Endothelial cell (in vitro differentiated cells): Measurements from ENCODE around the gene RND1. TPM values are rescaled to one million over a fixed set of nuclear protein-coding genes. Genes with fewer than 3 reads are reported as not detected.

Experiments used
- DNase-seq: peaks from one replicate; pipeline ENCODE4 v3.0.0; 2021; ENCODE audit warnings: low spot score
- H3K27ac Mint-ChIP-seq: one replicate; pipeline ENCODE4 v1.8.0; 2021; ENCODE audit warnings: mixed read lengths, inconsistent platforms; ENCODE audit not compliant: unreplicated experiment
- H3K27me3 Mint-ChIP-seq: one replicate; pipeline ENCODE4 v1.8.0; 2021; ENCODE audit warnings: mild to moderate bottlenecking, moderate library complexity, mixed read lengths, inconsistent platforms; ENCODE audit not compliant: unreplicated experiment
- H3K36me3 Mint-ChIP-seq: one replicate; pipeline ENCODE4 v1.8.0; 2021; ENCODE audit warnings: mild to moderate bottlenecking, low read depth, mixed read lengths, inconsistent platforms; ENCODE audit not compliant: unreplicated experiment
- H3K4me1 Mint-ChIP-seq: one replicate; pipeline ENCODE4 v1.8.0; 2021; ENCODE audit warnings: mild to moderate bottlenecking, mixed read lengths, inconsistent platforms; ENCODE audit not compliant: unreplicated experiment
- H3K4me3 Mint-ChIP-seq: one replicate; pipeline ENCODE4 v1.8.0; 2021; ENCODE audit warnings: mild to moderate bottlenecking, mixed read lengths, inconsistent platforms; ENCODE audit not compliant: unreplicated experiment
- H3K9me3 Mint-ChIP-seq: one replicate; pipeline ENCODE4 v1.8.0; 2021; ENCODE audit warnings: mixed read lengths, inconsistent platforms; ENCODE audit not compliant: unreplicated experiment
- CTCF ChIP-seq: fragments of 200-600 bp; sonication (generic); IDR thresholded peaks from one replicate; pipeline ENCODE4 v1.5.0; 2021; ENCODE audit warnings: antibody characterized with exemption; ENCODE audit not compliant: unreplicated experiment
- total RNA-seq: library from RNA; stranded (reverse); fragmentation: NEBNext Ultra II Directional; extraction: Animal tissue kit (Norgen Biotek cat#: 25700); gene quantifications from one replicate; pipeline ENCODE4 v1.2.1, GENCODE V29; 2021; ENCODE audit not compliant: unreplicated experiment

RND1 gene
- total RNA-seq, 1 donor from 2014 or later: 1.0 TPM

- H3K4me3 Mint-ChIP-seq: peak within 1 kb of the TSS; percentile 94
- peaks cover 41% of the 10 kb centered on the region for H3K4me1 Mint-ChIP-seq
- peaks cover 16% of the 10 kb centered on the region for H3K36me3 Mint-ChIP-seq
- DNase-seq: peak; percentile 72
- peaks cover 21% of the 10 kb centered on the region for H3K27me3 Mint-ChIP-seq
- no peak for TF ChIP-seq CTCF
- no peak within 1 kb of the TSS for H3K27ac Mint-ChIP-seq
- H3K9me3 Mint-ChIP-seq: no peaks in the 10 kb centered on the region
Measured at GRCh38 chr12:48817873-48818830, 47.5 kb downstream of the RND1 start, which contains the start of gene CACNB3. Gene CACNB3 (plus strand): TSS chr12:48818496. CDS start chr12:48818930, 434 bp downstream.

GRCh38 chr12:48816143-48816854, 49.4 kb downstream of the RND1 start:
- peak overlapping the region; percentile 18 for H3K27ac Mint-ChIP-seq
- H3K9me3 Mint-ChIP-seq: no peaks in the 10 kb centered on the region
- peaks cover 16% of the 10 kb centered on the region for H3K36me3 Mint-ChIP-seq
- peaks cover 25% of the 10 kb centered on the region for H3K27me3 Mint-ChIP-seq
- peak overlapping the region; percentile 97 for H3K4me3 Mint-ChIP-seq
- no peak for TF ChIP-seq CTCF
- DNase-seq: no peak
- peaks cover 39% of the 10 kb centered on the region for H3K4me1 Mint-ChIP-seq

GRCh38 chr12:48815126-48816110, 50.3 kb downstream of the RND1 start:
- Mint-ChIP-seq H3K27ac (peak overlapping the region; percentile 96), H3K36me3 (peaks cover 16% of the 10 kb centered on the region), H3K9me3 (no peaks in the 10 kb centered on the region), H3K27me3 (peaks cover 23% of the 10 kb centered on the region), H3K4me3 (peak overlapping the region; percentile 97), H3K4me1 (peaks cover 39% of the 10 kb centered on the region)
- no peak for TF ChIP-seq CTCF
- peak; percentile 62 for DNase-seq

- Mint-ChIP-seq H3K27me3 (peaks cover 18% of the 10 kb centered on the region), H3K36me3 (peaks cover 10% of the 10 kb centered on the region), H3K4me3 (peak overlapping the region; percentile 97), H3K4me1 (peaks cover 41% of the 10 kb centered on the region), H3K27ac (no peak overlapping the region), H3K9me3 (no peaks in the 10 kb centered on the region)
- DNase-seq: peak; percentile 92
- TF ChIP-seq CTCF: peak; percentile 99
Measured at GRCh38 chr12:48814262-48815125, 51.2 kb downstream of the RND1 start.
